NCI-H774 (cell line): ENCODE results near the gene NUCB1.
"Not testable (repeated sequence)": the region's sequence is repeated elsewhere in the genome, so short reads cannot be mapped to it uniquely, and the experiment has no call there.

Experiments
- DNase-seq: peaks from one replicate; lab custom pipeline; 2025; lab: John Stamatoyannopoulos, UW

Gene NUCB1

GRCh38 chr19:48874303-48875135 is 25.6 kb upstream of the NUCB1 start:
- DNase-seq: no peak

GRCh38 chr19:48876043-48876981 is 23.8 kb upstream of the NUCB1 start:
- not testable (repeated sequence) for DNase-seq

GRCh38 chr19:48877855-48878195 is 22.3 kb upstream of the NUCB1 start:
- no peak for DNase-seq

- DNase-seq: no peak
Observed at GRCh38 chr19:48878196-48879024, 21.7 kb upstream of the NUCB1 start.

DNA sequence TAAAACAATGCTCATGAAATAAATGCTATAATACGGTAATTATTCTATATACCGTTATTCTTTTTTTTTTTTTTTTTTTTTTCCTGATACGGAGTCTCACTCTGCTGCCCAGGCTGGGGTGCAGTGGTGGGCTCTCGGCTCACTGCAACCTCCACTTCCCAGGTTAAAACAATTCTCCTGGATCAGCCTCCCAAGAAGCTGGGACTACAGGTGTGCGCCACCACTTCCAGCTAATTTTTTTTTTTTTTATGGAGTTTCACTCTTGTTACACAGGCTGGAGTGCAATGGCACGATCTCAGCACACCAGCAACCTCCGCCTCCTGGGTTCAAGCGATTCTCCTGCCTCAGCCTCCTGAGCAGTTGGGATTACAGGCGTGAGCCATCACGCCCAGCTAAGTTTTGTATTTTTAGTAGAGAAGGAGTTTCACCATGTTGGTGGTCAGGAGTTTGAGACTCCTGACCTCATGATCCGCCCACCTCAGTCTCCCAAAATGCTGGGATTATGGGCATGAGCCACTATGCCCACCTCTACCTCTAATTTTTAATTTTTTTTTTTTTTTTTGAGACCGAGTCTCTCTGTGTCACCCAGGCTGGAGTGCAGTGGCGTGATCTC is 21.0 kb upstream of the NUCB1 start:
- no peak for DNase-seq

DNA sequence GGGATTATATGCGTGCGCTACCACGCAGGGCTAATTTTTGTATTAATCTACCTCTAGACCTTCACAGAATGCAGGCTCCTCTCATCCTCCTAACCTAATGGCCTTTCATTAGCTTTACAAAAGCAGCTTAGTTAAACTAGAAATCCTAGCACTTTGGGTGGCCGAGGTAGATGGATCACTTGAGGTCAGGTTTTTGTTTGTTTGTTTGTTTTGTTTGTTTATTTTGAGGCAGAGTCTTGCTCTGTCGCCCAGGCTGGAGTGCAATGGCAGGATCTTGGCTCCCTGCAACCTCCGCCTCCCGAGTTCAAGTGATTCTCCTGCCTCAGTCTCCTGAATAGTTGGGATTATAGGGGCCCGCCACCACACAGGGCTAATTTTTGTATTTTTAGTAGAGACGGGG is 20.4 kb upstream of the NUCB1 start:
- DNase-seq: not testable (repeated sequence)

DNA sequence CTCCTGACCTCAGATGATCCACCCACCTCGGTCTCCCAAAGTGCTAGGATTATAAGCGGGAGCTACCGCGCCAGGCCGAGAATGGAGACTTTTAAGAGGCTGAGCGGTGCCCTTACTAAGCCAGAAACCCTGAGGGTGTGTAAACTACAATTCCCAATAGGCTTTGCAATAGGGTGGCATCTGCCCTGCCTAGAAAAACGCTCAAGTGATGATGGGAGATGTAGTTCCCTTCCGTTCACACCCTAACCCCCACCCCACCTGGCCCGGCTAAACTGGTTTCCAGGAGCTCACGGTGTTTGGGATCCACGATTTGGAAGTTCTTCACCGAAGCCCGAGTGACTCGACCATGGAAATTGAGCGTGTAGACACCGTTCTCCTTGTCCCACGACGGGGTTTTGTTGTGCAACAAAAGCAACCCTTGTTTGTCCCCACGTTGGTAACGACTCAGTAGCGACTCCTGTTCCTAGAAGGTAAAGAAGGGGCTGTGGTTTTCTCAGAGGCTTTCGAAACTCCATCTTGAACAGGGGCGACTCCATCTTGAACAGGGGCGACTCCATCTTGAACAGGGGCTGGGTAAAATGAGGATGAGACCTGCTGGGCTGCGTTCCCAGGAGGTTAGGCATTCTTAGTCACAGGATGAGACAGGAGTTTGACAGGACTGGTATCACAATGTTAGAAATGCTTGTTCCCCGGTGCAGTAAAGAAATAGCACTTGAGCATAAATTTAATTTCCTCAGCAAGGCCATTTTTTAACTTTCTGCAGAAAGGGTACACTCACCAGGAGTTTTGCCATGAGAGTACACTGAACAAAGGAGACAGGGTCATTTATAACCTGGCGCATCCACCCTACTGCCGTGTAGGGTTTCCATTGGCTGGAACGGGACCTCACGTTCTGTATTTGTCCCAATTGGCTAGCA is 18.1 kb upstream of the NUCB1 start:
- no peak for DNase-seq

- DNase-seq: no peak
Observed at GRCh38 chr19:48883726-48884125, 16.4 kb upstream of the NUCB1 start.

GRCh38 chr19:48887861-48888612 is 12.1 kb upstream of the NUCB1 start:
- DNase-seq: no peak

GRCh38 chr19:48889496-48889895 is 10.6 kb upstream of the NUCB1 start:
- not testable (repeated sequence) for DNase-seq

GRCh38 chr19:48890551-48890950 is 9.6 kb upstream of the NUCB1 start:
- no peak for DNase-seq

- no peak for DNase-seq
Observed at GRCh38 chr19:48895226-48895625, 4.9 kb upstream of the NUCB1 start.

- DNase-seq: no peak
Observed at GRCh38 chr19:48896191-48896720, 3.9 kb upstream of the NUCB1 start.

- no peak for DNase-seq
Observed at GRCh38 chr19:48897181-48897580, 2.9 kb upstream of the NUCB1 start.

GRCh38 chr19:48899386-48899749 is 744 bp upstream of the NUCB1 start:
- DNase-seq: not testable (repeated sequence)

DNA sequence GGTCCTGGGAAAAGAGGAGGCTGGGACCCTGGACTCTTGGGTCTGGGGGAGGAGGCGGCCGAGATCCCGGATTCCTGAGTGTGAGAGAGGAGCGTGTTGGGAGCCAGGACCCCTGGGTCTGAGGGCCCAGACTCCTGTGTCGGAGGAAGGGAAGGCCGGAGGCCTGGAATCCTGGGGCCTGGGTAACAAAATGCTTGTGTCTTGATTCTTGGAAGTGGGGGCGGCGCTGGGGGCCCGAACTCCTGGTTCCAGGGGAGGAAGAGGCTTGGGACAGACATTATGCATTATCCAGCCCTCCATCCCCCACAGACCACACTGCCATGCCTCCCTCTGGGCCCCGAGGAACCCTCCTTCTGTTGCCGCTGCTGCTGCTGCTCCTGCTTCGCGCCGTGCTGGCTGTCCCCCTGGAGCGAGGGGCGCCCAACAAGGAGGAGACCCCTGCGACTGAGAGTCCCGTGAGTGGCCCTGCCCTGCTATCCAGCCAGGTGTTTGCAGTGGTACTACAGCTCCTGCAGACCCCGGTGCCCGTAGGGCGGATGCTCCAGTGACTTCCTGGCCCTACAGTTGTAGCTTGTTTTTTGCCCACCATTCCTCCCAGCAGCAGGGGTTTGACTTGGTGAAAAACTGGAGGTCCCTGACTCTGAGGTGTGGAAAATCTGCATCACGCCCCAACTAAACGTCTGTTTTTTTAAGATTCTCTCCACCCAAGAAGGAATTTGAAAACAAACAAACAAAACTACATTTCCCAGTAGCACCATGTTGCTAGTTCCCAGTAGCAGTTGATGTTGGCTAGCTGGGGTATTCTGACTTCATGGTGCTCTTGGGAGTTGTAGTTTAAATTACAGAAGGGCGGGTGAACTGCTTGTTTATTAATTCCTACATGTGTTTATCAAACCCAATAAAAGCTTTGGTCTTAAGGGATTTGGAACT is 630 bp downstream of the NUCB1 start:
- no peak for DNase-seq

GRCh38 chr19:48902291-48902690 is 2.2 kb downstream of the NUCB1 start:
- DNase-seq: not testable (repeated sequence)

GRCh38 chr19:48903788-48904187 is 3.7 kb downstream of the NUCB1 start:
- DNase-seq: not testable (repeated sequence)

GRCh38 chr19:48905664-48906063 is 5.6 kb downstream of the NUCB1 start:
- no peak for DNase-seq
